NCI-H69 (cell line): Measurements from ENCODE around the gene SLC13A3.

Source experiments
- DNase-seq: peaks from one replicate; lab custom pipeline; 2025; lab: John Stamatoyannopoulos, UW

The SLC13A3 gene

GRCh38 chr20:46605181-46605580 lies 46.1 kb downstream of the SLC13A3 start:
- DNase-seq = no peak

GRCh38 chr20:46604551-46605133 lies 46.6 kb downstream of the SLC13A3 start:
- no peak for DNase-seq

- DNase-seq = no peak
Measured at GRCh38 chr20:46602429-46602828, 48.8 kb downstream of the SLC13A3 start.

- no peak for DNase-seq
Measured at GRCh38 chr20:46601603-46602122, 49.6 kb downstream of the SLC13A3 start.

GRCh38 chr20:46600286-46600752 lies 50.9 kb downstream of the SLC13A3 start:
- DNase-seq = no peak

- no peak for DNase-seq
Measured at GRCh38 chr20:46599227-46599987, 51.9 kb downstream of the SLC13A3 start.

- DNase-seq = no peak
Measured at GRCh38 chr20:46595933-46596332, 55.3 kb downstream of the SLC13A3 start.

GRCh38 chr20:46594725-46595124 lies 56.5 kb downstream of the SLC13A3 start:
- no peak for DNase-seq

- DNase-seq = peak; percentile 0
Measured at GRCh38 chr20:46592580-46593362, 58.5 kb downstream of the SLC13A3 start.

GRCh38 chr20:46590443-46590842 lies 60.8 kb downstream of the SLC13A3 start:
- DNase-seq = no peak

- no peak for DNase-seq
Measured at GRCh38 chr20:46588532-46589511, 62.4 kb downstream of the SLC13A3 start.

- no peak for DNase-seq
Measured at GRCh38 chr20:46587986-46588385, 63.3 kb downstream of the SLC13A3 start.

- no peak for DNase-seq
Measured at GRCh38 chr20:46586724-46587123, 64.5 kb downstream of the SLC13A3 start.

GRCh38 chr20:46584508-46584907 lies 66.8 kb downstream of the SLC13A3 start:
- DNase-seq = no peak

- DNase-seq = peak; percentile 2
Measured at GRCh38 chr20:46583411-46584214, 67.6 kb downstream of the SLC13A3 start.

GRCh38 chr20:46582648-46583047 lies 68.6 kb downstream of the SLC13A3 start:
- no peak for DNase-seq

- no peak for DNase-seq
Measured at GRCh38 chr20:46581391-46581790, 69.9 kb downstream of the SLC13A3 start.

- no peak for DNase-seq
Measured at GRCh38 chr20:46580613-46581205, 70.5 kb downstream of the SLC13A3 start.

GRCh38 chr20:46578745-46579144 lies 72.5 kb downstream of the SLC13A3 start:
- DNase-seq = no peak

- DNase-seq = no peak
Measured at GRCh38 chr20:46576774-46577395, 74.4 kb downstream of the SLC13A3 start.
